Astrocyte (in vitro differentiated cells and primary cell): ENCODE measurements around the gene BANP. TPM values are rescaled to one million over a fixed set of nuclear protein-coding genes. Genes with fewer than 3 reads are reported as not detected.

Source experiments
- DNase-seq: peaks from one replicate; pipeline ENCODE4 v3.0.0-alpha.2; 2010; ENCODE audit warnings: low read depth
- FAIRE-seq: peaks from 2 replicates; lab custom pipeline; 2011; peaks lifted over from hg19 to GRCh38; lab: Jason Lieb, UNC
- H2AFZ ChIP-seq: 2 replicates; pipeline ENCODE4 v1.6.0; 2012; ENCODE audit warnings: low read depth, low read length, inconsistent platforms
- H3K27ac ChIP-seq: 2 replicates; pipeline ENCODE4 v1.5.1; 2011; ENCODE audit warnings: low read depth, low read length, inconsistent platforms
- H3K27me3 ChIP-seq: 2 replicates; pipeline ENCODE4 v1.6.0; 2011; ENCODE audit warnings: low read length, inconsistent platforms; ENCODE audit not compliant: insufficient read depth
- H3K36me3 ChIP-seq: 2 replicates; pipeline ENCODE4 v1.5.1; 2011; ENCODE audit warnings: low read length, inconsistent platforms; ENCODE audit not compliant: insufficient read depth
- H3K4me1 ChIP-seq: 2 replicates; pipeline ENCODE4 v1.5.1; 2011; ENCODE audit warnings: low read length, inconsistent platforms; ENCODE audit not compliant: insufficient read depth
- H3K4me2 ChIP-seq: 2 replicates; pipeline ENCODE4 v1.6.0; 2012; ENCODE audit warnings: low read length, inconsistent platforms
- H3K4me3 ChIP-seq: 2 replicates; pipeline ENCODE4 v1.5.1; 2011; ENCODE audit warnings: low read depth, mild to moderate bottlenecking, low read length, inconsistent platforms; ENCODE audit not compliant: insufficient read depth
- H3K79me2 ChIP-seq: 2 replicates; pipeline ENCODE4 v1.6.0; 2012; ENCODE audit warnings: mild to moderate bottlenecking, low read length, inconsistent platforms; ENCODE audit not compliant: insufficient read depth
- H3K9ac ChIP-seq: 2 replicates; pipeline ENCODE4 v1.6.0; 2012; ENCODE audit warnings: mild to moderate bottlenecking, low read length, inconsistent platforms
- H3K9me3 ChIP-seq: 2 replicates; pipeline ENCODE4 v1.5.1; 2012; ENCODE audit warnings: low read depth, mild to moderate bottlenecking, low read length, inconsistent platforms; ENCODE audit not compliant: insufficient read depth
- H4K20me1 ChIP-seq: 2 replicates; pipeline ENCODE4 v1.6.0; 2012; ENCODE audit warnings: low read length, inconsistent platforms; ENCODE audit not compliant: insufficient read depth
- H3K27ac Mint-ChIP-seq: one replicate; pipeline ENCODE4 v1.8.0; 2021; ENCODE audit warnings: mild to moderate bottlenecking, mixed read lengths; ENCODE audit not compliant: unreplicated experiment
- H3K27me3 Mint-ChIP-seq: one replicate; pipeline ENCODE4 v1.8.0; 2021; ENCODE audit warnings: low read depth, mixed read lengths; ENCODE audit not compliant: unreplicated experiment
- H3K36me3 Mint-ChIP-seq: one replicate; pipeline ENCODE4 v1.8.0; 2021; ENCODE audit warnings: low read depth, mixed read lengths; ENCODE audit not compliant: unreplicated experiment
- H3K4me1 Mint-ChIP-seq: one replicate; pipeline ENCODE4 v1.8.0; 2021; ENCODE audit warnings: low read depth, mixed read lengths; ENCODE audit not compliant: unreplicated experiment
- H3K4me3 Mint-ChIP-seq: one replicate; pipeline ENCODE4 v1.8.0; 2021; ENCODE audit warnings: mild to moderate bottlenecking, moderate library complexity, mixed read lengths; ENCODE audit not compliant: unreplicated experiment
- H3K9me3 Mint-ChIP-seq: one replicate; pipeline ENCODE4 v1.8.0; 2021; ENCODE audit warnings: mild to moderate bottlenecking, mixed read lengths; ENCODE audit not compliant: unreplicated experiment
- CTCF ChIP-seq: IDR thresholded peaks from 2 replicates; pipeline ENCODE4 v1.5.1; 2011; ENCODE audit warnings: low read depth, mild to moderate bottlenecking, inconsistent platforms, low read length, moderate library complexity; ENCODE audit not compliant: insufficient read depth
- EZH2 ChIP-seq: IDR thresholded peaks from 2 replicates; pipeline ENCODE4 v1.6.1; 2012; ENCODE audit warnings: mild to moderate bottlenecking, low read length, inconsistent platforms; ENCODE audit not compliant: insufficient read depth
- total RNA-seq: library from RNA; stranded (reverse); gene quantifications from 2 replicates; pipeline ENCODE4 v1.2.1, GENCODE V29; 2021

Gene BANP
- total RNA-seq, 1 donor from 2014 or later, result 28.9 TPM

- H3K4me1 ChIP-seq, result no peaks in the 10 kb centered on the region
- no peaks in the 10 kb centered on the region for H3K9me3 ChIP-seq
- Mint-ChIP-seq H3K4me3 (no peak overlapping the region), H3K27me3 (peaks cover 21% of the 10 kb centered on the region), H3K27ac (no peak overlapping the region), H3K9me3 (no peaks in the 10 kb centered on the region), H3K36me3 (no peaks in the 10 kb centered on the region), H3K4me1 (peaks cover 4% of the 10 kb centered on the region)
- no peaks in the 10 kb centered on the region for H3K79me2 ChIP-seq
- no peak overlapping the region for H3K4me3 ChIP-seq
- H2AFZ ChIP-seq, result no peak overlapping the region
- H3K4me2 ChIP-seq, result no peak overlapping the region
- H3K27me3 ChIP-seq, result peaks cover 2% of the 10 kb centered on the region
- no peak overlapping the region for H3K9ac ChIP-seq
- TF ChIP-seq CTCF (no peak), EZH2 (no peak)
- H4K20me1 ChIP-seq, result no peaks in the 10 kb centered on the region
- no peak overlapping the region for H3K27ac ChIP-seq
- FAIRE-seq (no peak), DNase-seq (no peak)
- no peaks in the 10 kb centered on the region for H3K36me3 ChIP-seq
These were observed 32.2 kb upstream of the BANP start for GRCh38 chr16:87918866-87919680.

GRCh38 chr16:87919681-87919994 is 31.6 kb upstream of the BANP start:
- no peak overlapping the region for H3K9ac ChIP-seq
- FAIRE-seq, result no peak

More at GRCh38 chr16:87919681-87919994, 31.6 kb upstream of the BANP start:
- Histone ChIP-seq H3K79me2 (no peaks in the 10 kb centered on the region), H4K20me1 (no peaks in the 10 kb centered on the region), H3K4me2 (no peak overlapping the region), H2AFZ (no peak overlapping the region), H3K4me3 (no peak overlapping the region), H3K27ac (no peak overlapping the region), H3K27me3 (peaks cover 2% of the 10 kb centered on the region), H3K9me3 (no peaks in the 10 kb centered on the region), H3K36me3 (no peaks in the 10 kb centered on the region), H3K4me1 (no peaks in the 10 kb centered on the region)
- H3K4me3 Mint-ChIP-seq, result no peak overlapping the region
- no peaks in the 10 kb centered on the region for H3K36me3 Mint-ChIP-seq
- H3K27me3 Mint-ChIP-seq, result peaks cover 23% of the 10 kb centered on the region
- H3K9me3 Mint-ChIP-seq, result no peaks in the 10 kb centered on the region
- H3K4me1 Mint-ChIP-seq, result peaks cover 4% of the 10 kb centered on the region
- H3K27ac Mint-ChIP-seq, result no peak overlapping the region
- DNase-seq, result no peak
- TF ChIP-seq CTCF (no peak), EZH2 (no peak)
